Erythroblast (primary cell): ENCODE measurements around the gene SLC9A5.

Experiments
- GATA1 ChIP-seq: IDR thresholded peaks from 2 replicates; pipeline ENCODE4 v1.6.1; 2011; ENCODE audit warnings: low read depth, mild to moderate bottlenecking, control low read depth, low read length, moderate library complexity
- POLR2A ChIP-seq: IDR thresholded peaks from 2 replicates; pipeline ENCODE4 v1.6.1; 2011; ENCODE audit warnings: mild to moderate bottlenecking, low read length

DNA sequence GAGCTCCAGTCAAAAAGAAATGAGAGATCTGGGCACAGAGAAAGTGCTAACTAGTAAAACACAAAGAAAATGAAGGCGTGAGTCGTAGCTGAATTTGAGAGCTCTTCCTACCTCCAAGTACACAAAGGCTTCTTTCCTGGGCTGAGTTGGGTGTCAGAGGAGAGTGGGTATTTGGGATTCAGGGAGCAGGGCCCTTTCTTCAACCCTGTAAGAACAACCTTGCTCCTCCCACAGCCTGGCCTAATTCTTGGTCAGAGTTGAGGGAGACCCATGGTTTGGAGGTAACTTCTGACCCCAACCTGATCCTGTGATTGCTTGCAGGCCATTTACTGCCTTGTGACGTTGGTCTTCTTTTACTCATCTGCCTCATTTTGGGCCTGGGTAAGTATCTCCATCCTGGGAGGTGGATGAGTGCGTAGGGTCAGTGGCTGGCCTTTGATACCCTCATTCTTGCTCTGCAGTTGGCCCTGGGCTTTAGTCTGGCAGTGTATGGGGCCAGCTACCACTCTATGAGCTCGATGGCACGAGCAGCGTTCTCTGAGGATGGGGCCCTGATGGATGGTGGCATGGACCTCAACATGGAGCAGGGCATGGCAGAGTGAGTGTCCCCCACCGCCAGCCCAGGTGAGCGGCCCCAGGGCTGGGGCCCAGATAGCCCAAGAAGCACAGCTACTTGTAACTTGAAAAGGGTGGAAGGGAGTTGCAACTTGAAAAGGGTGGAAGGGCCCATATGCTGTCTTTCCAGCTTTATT, 20.6 kb upstream of the SLC9A5 start:
- TF ChIP-seq POLR2A (no peak), GATA1 (no peak)
